ENCODE data around the gene BLOC1S1.

GRCh38 chr12:55719371-55719770 is 3.5 kb downstream of the BLOC1S1 start:
- TF ChIP-seq CTCF (conservative IDR thresholded peaks at IDR 0.05; ENCODE audit: low read length) (no peak), EZH2phosphoT487 (IDR thresholded peaks at IDR 0.05; ENCODE audit: borderline replicate concordance, low read depth, low read length) (no peak)

Data from OCI-LY7 (cell line).